Glutamatergic neuron (in vitro differentiated cells): ENCODE results near the gene SLC12A9. TPM values are rescaled to one million over a fixed set of nuclear protein-coding genes. Genes with fewer than 3 reads are reported as not detected.

Source experiments
- DNase-seq: peaks from one replicate; pipeline ENCODE4 v3.0.0; 2022
- H3K27ac Mint-ChIP-seq: one replicate; pipeline ENCODE4 v1.8.0; 2020; ENCODE audit warnings: mild to moderate bottlenecking, mixed read lengths, inconsistent platforms; ENCODE audit not compliant: unreplicated experiment
- H3K27me3 Mint-ChIP-seq: one replicate; pipeline ENCODE4 v1.8.0; 2020; ENCODE audit warnings: mild to moderate bottlenecking, moderate library complexity, mixed read lengths, inconsistent platforms; ENCODE audit not compliant: unreplicated experiment
- H3K36me3 Mint-ChIP-seq: one replicate; pipeline ENCODE4 v1.8.0; 2020; ENCODE audit warnings: mild to moderate bottlenecking, mixed read lengths, inconsistent platforms; ENCODE audit not compliant: unreplicated experiment
- H3K4me1 Mint-ChIP-seq: one replicate; pipeline ENCODE4 v1.8.0; 2020; ENCODE audit warnings: mild to moderate bottlenecking, low read depth, mixed read lengths, inconsistent platforms; ENCODE audit not compliant: unreplicated experiment
- H3K4me3 Mint-ChIP-seq: one replicate; pipeline ENCODE4 v1.8.0; 2020; ENCODE audit warnings: mild to moderate bottlenecking, mixed read lengths, inconsistent platforms; ENCODE audit not compliant: unreplicated experiment
- H3K9me3 Mint-ChIP-seq: one replicate; pipeline ENCODE4 v1.8.0; 2020; ENCODE audit warnings: mild to moderate bottlenecking, moderate library complexity, mixed read lengths, inconsistent platforms; ENCODE audit not compliant: unreplicated experiment
- total RNA-seq: library from RNA; stranded (reverse); fragmentation: NEBNext Ultra II Directional; extraction: Animal tissue kit (Norgen Biotek cat#: 25700); gene quantifications from one replicate; pipeline ENCODE4 v1.2.1, GENCODE V29; 2021; ENCODE audit not compliant: unreplicated experiment
- TF ChIP-seq, protein P1 (sequence below): fragments of 200-600 bp; sonication (generic); IDR thresholded peaks from one replicate; pipeline ENCODE4 v1.5.0; 2021; ENCODE audit not compliant: partially characterized antibody, unreplicated experiment

SLC12A9 gene
- total RNA-seq, 1 donor from 2014 or later: 36.7 TPM

GRCh38 chr7:100867040-100867775, 14.7 kb downstream of the SLC12A9 start, which contains the start of gene TRIP6:
Gene TRIP6 (plus strand): TSS chr7:100867387. CDS start chr7:100867498, 111 bp downstream.
- H3K36me3 Mint-ChIP-seq: no peaks in the 10 kb centered on the region
- TF ChIP-seq, protein P1, sequence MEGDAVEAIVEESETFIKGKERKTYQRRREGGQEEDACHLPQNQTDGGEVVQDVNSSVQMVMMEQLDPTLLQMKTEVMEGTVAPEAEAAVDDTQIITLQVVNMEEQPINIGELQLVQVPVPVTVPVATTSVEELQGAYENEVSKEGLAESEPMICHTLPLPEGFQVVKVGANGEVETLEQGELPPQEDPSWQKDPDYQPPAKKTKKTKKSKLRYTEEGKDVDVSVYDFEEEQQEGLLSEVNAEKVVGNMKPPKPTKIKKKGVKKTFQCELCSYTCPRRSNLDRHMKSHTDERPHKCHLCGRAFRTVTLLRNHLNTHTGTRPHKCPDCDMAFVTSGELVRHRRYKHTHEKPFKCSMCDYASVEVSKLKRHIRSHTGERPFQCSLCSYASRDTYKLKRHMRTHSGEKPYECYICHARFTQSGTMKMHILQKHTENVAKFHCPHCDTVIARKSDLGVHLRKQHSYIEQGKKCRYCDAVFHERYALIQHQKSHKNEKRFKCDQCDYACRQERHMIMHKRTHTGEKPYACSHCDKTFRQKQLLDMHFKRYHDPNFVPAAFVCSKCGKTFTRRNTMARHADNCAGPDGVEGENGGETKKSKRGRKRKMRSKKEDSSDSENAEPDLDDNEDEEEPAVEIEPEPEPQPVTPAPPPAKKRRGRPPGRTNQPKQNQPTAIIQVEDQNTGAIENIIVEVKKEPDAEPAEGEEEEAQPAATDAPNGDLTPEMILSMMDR: no peak
- H3K27ac Mint-ChIP-seq: no peak within 1 kb of the TSS
- H3K9me3 Mint-ChIP-seq: peaks cover 5% of the 10 kb centered on the region
- DNase-seq: peak; percentile 54
- peak within 1 kb of the TSS; percentile 90 for H3K4me3 Mint-ChIP-seq
- H3K27me3 Mint-ChIP-seq: peaks cover 3% of the 10 kb centered on the region
- H3K4me1 Mint-ChIP-seq: peaks cover 1% of the 10 kb centered on the region

- DNase-seq: no peak
- Mint-ChIP-seq H3K9me3 (peaks cover 7% of the 10 kb centered on the region), H3K27ac (no peak overlapping the region), H3K36me3 (no peaks in the 10 kb centered on the region), H3K4me3 (peak overlapping the region; percentile 71), H3K4me1 (peaks cover 1% of the 10 kb centered on the region), H3K27me3 (no peaks in the 10 kb centered on the region)
- TF ChIP-seq, protein P1: no peak
Measured at GRCh38 chr7:100867776-100868485, 15.4 kb downstream of the SLC12A9 start.

DNA sequence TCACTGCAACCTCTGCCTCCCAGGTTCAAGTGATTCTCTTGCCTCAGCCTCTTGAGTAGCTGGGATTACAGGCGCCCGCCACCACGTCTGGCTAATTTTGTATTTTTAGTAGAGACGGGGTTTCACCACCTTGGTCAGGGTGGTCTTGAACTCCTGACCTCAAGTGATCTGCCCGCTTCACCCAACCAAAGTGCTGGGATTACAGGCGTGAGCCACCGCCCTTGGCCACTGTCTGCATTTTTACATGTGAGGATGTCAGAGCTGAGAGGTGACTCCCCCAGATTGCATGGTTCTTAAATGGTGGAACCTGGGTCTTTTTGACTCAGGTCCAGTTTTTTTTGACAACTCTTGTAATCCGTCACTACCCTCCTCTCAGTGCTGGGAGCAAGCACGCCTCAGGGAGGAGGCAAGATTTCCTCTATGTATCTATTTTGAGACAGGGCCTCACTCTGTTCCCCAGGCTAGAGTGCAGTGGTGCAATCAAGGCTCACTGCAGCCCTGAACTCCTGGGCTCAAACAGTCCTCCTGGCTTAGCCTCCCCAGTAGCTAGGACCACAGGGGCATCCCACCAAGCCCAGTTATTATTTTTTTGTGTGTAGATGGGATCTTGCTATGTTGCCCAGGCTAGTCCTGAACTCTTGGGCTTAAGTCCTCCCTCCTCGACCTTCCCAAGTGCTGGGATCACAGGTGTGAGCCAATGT, 21.2 kb downstream of the SLC12A9 start:
- no peak for DNase-seq
- peaks cover 18% of the 10 kb centered on the region for H3K27me3 Mint-ChIP-seq
- peaks cover 11% of the 10 kb centered on the region for H3K4me1 Mint-ChIP-seq
- H3K27ac Mint-ChIP-seq: peak overlapping the region; percentile 98
- peak overlapping the region; percentile 99 for H3K4me3 Mint-ChIP-seq
- H3K9me3 Mint-ChIP-seq: peaks cover 13% of the 10 kb centered on the region
- TF ChIP-seq, protein P1: no peak
- H3K36me3 Mint-ChIP-seq: no peaks in the 10 kb centered on the region

DNA sequence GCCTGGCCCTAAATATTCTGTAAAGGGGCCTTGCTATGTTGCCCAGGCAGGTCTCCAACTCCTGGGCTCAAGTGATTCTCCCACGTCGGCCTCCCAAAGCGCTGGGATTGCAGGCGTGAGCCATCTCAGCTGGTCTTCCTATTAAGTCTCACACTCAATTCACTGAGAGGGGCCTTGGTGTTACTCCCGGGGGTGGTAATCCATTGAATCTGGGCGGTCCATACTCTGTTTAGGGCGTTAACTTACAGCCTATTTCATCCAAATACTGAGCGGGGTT, 21.7 kb downstream of the SLC12A9 start:
- Mint-ChIP-seq H3K4me3 (peak overlapping the region; percentile 99), H3K27ac (peak overlapping the region; percentile 98), H3K4me1 (peaks cover 11% of the 10 kb centered on the region), H3K9me3 (peaks cover 13% of the 10 kb centered on the region), H3K27me3 (peaks cover 18% of the 10 kb centered on the region), H3K36me3 (no peaks in the 10 kb centered on the region)
- DNase-seq: no peak
- TF ChIP-seq, protein P1: no peak
